ENCODE data around the gene IGF1R.

GRCh38 chr15:98786717-98787116, 138.4 kb downstream of the IGF1R start:
- TF ChIP-seq REST (IDR thresholded peaks at IDR 0.05; ENCODE audit: insufficient replicate concordance, low read depth) (no peak), CTCF (IDR thresholded peaks at IDR 0.05; ENCODE audit: insufficient read depth, low read length) (no peak), POLR2AphosphoS5 (IDR thresholded peaks at IDR 0.05; ENCODE audit: low read depth) (no peak)
